K562 (cell line): Measurements from ENCODE around the gene ARMS2. TPM values are rescaled to one million over a fixed set of nuclear protein-coding genes. Genes with fewer than 3 reads are reported as not detected.

Experiments
- ATAC-seq: fragments of 200-7000 bp; cut with Tn5 transposase; 3 replicates; pipeline ENCODE4 v1.9.1; 2020; ENCODE audit warnings: moderate library complexity
- BruUV-seq: library from RNA; stranded (reverse); fragments of 400-500 nt; replicated peaks from 2 replicates; lab custom pipeline; 2021; lab: Mats Ljungman, UMichigan
- CTCF ChIA-PET: fragments of 300-600 bp; formaldehyde crosslinking; extraction: SDS; loops from one replicate; lab custom pipeline; 2021; ENCODE audit warnings: low intra/inter-chr PET ratio; lab: Yijun Ruan, JAX
- POLR2A ChIA-PET: fragments of 300-600, 350-650 bp; sonication (Branson Sonifier 250); formaldehyde crosslinking; extraction: SDS; loops from one replicate; lab custom pipeline; 2021; ENCODE audit warnings: antibody characterized with exemption, inconsistent platforms; lab: Yijun Ruan, JAX
- DNase-seq, 4 experiments: peaks; one replicate each; pipeline versions ENCODE4 v3.0.0 to v3.0.0-alpha.2; 2011 to 2018; ENCODE audit warnings: low spot score in 3 of 4, mixed read lengths in 3 of 4; ENCODE audit errors: extremely low read depth in 1 of 4
- FAIRE-seq: peaks from 2 replicates; lab custom pipeline; 2011; peaks lifted over from hg19 to GRCh38; lab: Jason Lieb, UNC
- H2AFZ ChIP-seq: 2 replicates; pipeline ENCODE4 v1.6.0; 2011; ENCODE audit warnings: low read depth, low read length, control low read depth, inconsistent platforms
- H3K27ac ChIP-seq: fragments of 200-600 bp; 3 replicates; pipeline ENCODE4 v1.8.0; 2011; ENCODE audit warnings: low read depth, mild to moderate bottlenecking, control low read depth, inconsistent platforms, low read length, moderate library complexity, mixed read lengths; ENCODE audit errors: extremely low read depth
- H3K27me3 ChIP-seq, 2 experiments: fragments of 300-600 bp in 1 of 2; 2 replicates in 1 of 2; 3 replicates in 1 of 2; pipeline versions ENCODE4 v1.6.0 to v1.8.0; 2011; ENCODE audit warnings: inconsistent platforms in 2 of 2, low read length in 2 of 2, mild to moderate bottlenecking in 1 of 2, mixed read lengths in 1 of 2, moderate library complexity in 1 of 2; ENCODE audit not compliant: control insufficient read depth in 2 of 2, insufficient read depth in 2 of 2
- H3K36me3 ChIP-seq: fragments of 300-600 bp; 3 replicates; pipeline ENCODE4 v1.8.0; 2011; ENCODE audit warnings: mild to moderate bottlenecking, low read length, inconsistent platforms; ENCODE audit not compliant: control insufficient read depth, insufficient read depth
- H3K4me1 ChIP-seq, 2 experiments: fragments of 200-600 bp in 1 of 2; replicated peaks in 1 of 2; 2 replicates in 1 of 2; 3 replicates in 1 of 2; pipeline versions ENCODE4 v1.5.1 to v1.8.0; 2011; ENCODE audit warnings: inconsistent platforms in 2 of 2, low read length in 2 of 2, mild to moderate bottlenecking in 1 of 2, mixed read lengths in 1 of 2, moderate library complexity in 1 of 2; ENCODE audit not compliant: control insufficient read depth in 2 of 2, insufficient read depth in 2 of 2
- H3K4me2 ChIP-seq: 2 replicates; pipeline ENCODE4 v1.6.1; 2011; ENCODE audit warnings: low read length, control low read depth, inconsistent platforms, mixed read lengths; ENCODE audit not compliant: insufficient read depth
- H3K4me3 ChIP-seq: fragments of 200-600 bp; sonication (generic), shearing (Covaris generic); 2 replicates; pipeline ENCODE4 v1.5.1; 2016; ENCODE audit warnings: control low read depth, inconsistent platforms
- H3K79me2 ChIP-seq: fragments of 200-600 bp; 3 replicates; pipeline ENCODE4 v1.8.0; 2011; ENCODE audit warnings: low read length, inconsistent platforms; ENCODE audit not compliant: control insufficient read depth, insufficient read depth
- H3K9ac ChIP-seq, 2 experiments: 2 replicates each; pipeline versions ENCODE4 v1.6.0 to v1.6.1; 2011; ENCODE audit warnings: low read depth in 2 of 2, low read length in 2 of 2, control low read depth in 1 of 2, inconsistent platforms in 1 of 2, mild to moderate bottlenecking in 1 of 2, mixed read lengths in 1 of 2; ENCODE audit not compliant: insufficient read depth in 1 of 2
- H3K9me1 ChIP-seq: one replicate; pipeline ENCODE4 v1.6.0; 2011; ENCODE audit warnings: inconsistent platforms, mild to moderate bottlenecking, low read length, moderate library complexity; ENCODE audit not compliant: control insufficient read depth, insufficient read depth
- H3K9me3 ChIP-seq: replicated peaks from 2 replicates; pipeline ENCODE4 v1.5.1; 2011; ENCODE audit warnings: low read depth, low read length, inconsistent platforms; ENCODE audit not compliant: control insufficient read depth, insufficient read depth
- H4K20me1 ChIP-seq: replicated peaks from 2 replicates; pipeline ENCODE4 v1.6.1; 2011; ENCODE audit warnings: low read length, inconsistent platforms, mixed read lengths; ENCODE audit not compliant: control insufficient read depth, insufficient read depth
- CBFB ChIP-seq: sonication (generic); formaldehyde crosslinking; IDR thresholded peaks from 2 replicates; pipeline ENCODE4 v1.4.0; 2020; ENCODE audit warnings: mild to moderate bottlenecking, missing genetic modification reagents
- CEBPB ChIP-seq: fragments of 450-650 bp; IDR thresholded peaks from 2 replicates; pipeline ENCODE4 v1.6.1; 2016; ENCODE audit warnings: missing genetic modification characterization, missing compliant biosample characterization
- CEBPG ChIP-seq, 3 experiments: fragments of 200-800 bp in 1 of 3; sonication (Bioruptor generic) in 1 of 3; sonication (generic) in 1 of 3; formaldehyde crosslinking in 1 of 3; IDR thresholded peaks in 2 of 3; conservative IDR thresholded peaks in 1 of 3; 2 replicates each; pipeline versions ENCODE4 v1.6.1 to v1.8.0; 2016 to 2022; ENCODE audit warnings: missing compliant biosample characterization in 2 of 3, missing genetic modification characterization in 2 of 3, mild to moderate bottlenecking in 1 of 3, missing genetic modification reagents in 1 of 3
- COPS2 ChIP-seq: fragments of 450-650 bp; conservative IDR thresholded peaks from 2 replicates; pipeline ENCODE4 v1.6.1; 2016; ENCODE audit warnings: mild to moderate bottlenecking, moderate library complexity
- FOSL1 ChIP-seq: fragments of 200-800 bp; sonication (Bioruptor generic); conservative IDR thresholded peaks from 2 replicates; pipeline ENCODE4 v1.6.1; 2016; ENCODE audit warnings: missing genetic modification characterization, missing compliant biosample characterization
- RAD21 ChIP-seq, 2 experiments: fragments of 250-450 bp in 1 of 2; fragments of 450-650 bp in 1 of 2; sonication (Bioruptor Pico) in 1 of 2; formaldehyde crosslinking in 1 of 2; IDR thresholded peaks in 1 of 2; conservative IDR thresholded peaks in 1 of 2; 2 replicates each; pipeline versions ENCODE4 v1.4.0 to v1.8.0; 2020 to 2022; ENCODE audit warnings: mild to moderate bottlenecking in 2 of 2, moderate library complexity in 1 of 2
- TAF1 ChIP-seq: IDR thresholded peaks from 2 replicates; pipeline ENCODE4 v1.6.1; 2011; ENCODE audit warnings: mild to moderate bottlenecking, low read length, moderate library complexity; ENCODE audit not compliant: insufficient read depth, control insufficient read depth, severe bottlenecking; ENCODE audit errors: extremely low read depth
- ZC3H4 ChIP-seq: sonication (generic); formaldehyde crosslinking; IDR thresholded peaks from 2 replicates; pipeline ENCODE4 v1.9.0; 2021; ENCODE audit warnings: missing genetic modification reagents, borderline replicate concordance
- WGBS: fragments of 100-300 bp; shearing (Covaris generic); methylation state at CpG from one replicate; pipeline ENCODE4 v1.1.6; 2016; ENCODE audit warnings: low coverage, mixed read lengths; ENCODE audit not compliant: insufficient coverage; ENCODE audit errors: missing lambda C conversion rate; 5-methylcytosine and 5-hydroxymethylcytosine counted together
- in situ Hi-C: fragments of 300-500 bp; cut with MboI; formaldehyde crosslinking; loops from 4 replicates; pipeline ENCODE4 v1.15.0; 2018; ENCODE audit warnings: inconsistent platforms, mixed read lengths
- intact Hi-C: fragments of 100-400 bp; cut with micrococcal nuclease; formaldehyde crosslinking; loops from 2 replicates; pipeline ENCODE4 v1.14.2; 2022
- polyA plus RNA-seq, 8 experiments: library from polyadenylated mRNA; depleted of rRNA in 4 of 8; stranded (reverse) in 5 of 8; unstranded in 3 of 8; fragments of >200 nt; fragmentation: Nextera tagmentation in 2 of 8; fragmentation: Illumina TruSeq in 1 of 8; extraction: Ambion mirVana in 2 of 8; extraction: Trizol in 1 of 8; gene quantifications; 2 replicates each; pipeline versions ENCODE4 v1.2.1 to v1.2.3, GENCODE V29; 2011 to 2014; ENCODE audit warnings: inconsistent platforms in 1 of 8, missing spikeins in 1 of 8
- total RNA-seq, 7 experiments: library from RNA; depleted of rRNA in 6 of 7; stranded (reverse); fragments of >200 nt in 6 of 7; fragmentation: Illumina TruSeq in 2 of 7; extraction: Trizol in 2 of 7; gene quantifications; 2 replicates each; pipeline versions ENCODE4 v1.2.1 to v1.2.3, GENCODE V29; 2011 to 2021; ENCODE audit warnings: low replicate concordance in 1 of 7
- TF ChIP-seq, protein P1 (sequence below): fragments of 450-650 bp; conservative IDR thresholded peaks from 2 replicates; pipeline ENCODE4 v1.6.1; 2016; ENCODE audit warnings: missing genetic modification characterization, low read depth, mild to moderate bottlenecking, missing compliant biosample characterization, moderate library complexity
- TF ChIP-seq, protein P2 (sequence below): sonication (generic); formaldehyde crosslinking; IDR thresholded peaks from 2 replicates; pipeline ENCODE4 v1.8.0; 2022; ENCODE audit warnings: mild to moderate bottlenecking, missing genetic modification reagents
- TF ChIP-seq, protein P3 (sequence below): sonication (generic); formaldehyde crosslinking; IDR thresholded peaks from 2 replicates; pipeline ENCODE4 v1.8.1; 2023; ENCODE audit warnings: mild to moderate bottlenecking, missing genetic modification reagents, moderate library complexity

Gene ARMS2
- total and polyA plus RNA-seq, 9 of the 15 experiments (the other 6 are each of a cell fraction or from before 2014, with no cell fraction given): not detected

DNA sequence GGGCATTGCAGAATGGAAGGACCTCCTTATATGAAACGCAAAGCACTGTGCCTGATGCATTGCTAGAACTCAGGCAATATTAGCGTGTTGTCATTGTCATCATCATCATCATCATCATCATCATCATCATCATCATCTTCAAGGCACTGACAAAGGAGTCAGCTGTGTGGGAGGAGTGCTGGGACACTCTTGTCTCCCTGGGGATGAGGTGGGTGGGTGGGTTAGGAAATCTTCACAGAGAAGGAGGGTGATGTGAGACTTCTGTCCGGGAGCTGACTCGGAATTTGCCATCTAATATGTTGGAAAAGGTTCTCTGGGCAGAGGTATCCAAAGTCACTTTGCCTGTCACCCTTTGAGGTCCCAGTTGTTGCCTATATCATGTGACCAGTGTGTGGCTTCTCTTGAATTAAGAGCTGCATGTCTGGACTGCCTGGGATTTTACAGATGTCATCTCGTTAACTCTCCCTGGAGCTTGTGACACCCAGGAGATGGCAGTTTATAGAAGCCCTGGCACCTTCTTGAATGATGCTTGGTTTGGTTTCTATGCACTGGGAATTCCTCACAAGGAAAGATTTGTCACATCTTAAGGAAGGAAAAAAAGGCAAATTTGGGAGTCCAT, 14.0 kb downstream of the ARMS2 start (continued):
- no peak for TF ChIP-seq ZC3H4 (CRISPR knock-in tag)
- TF ChIP-seq TAF1: no peak

DNA sequence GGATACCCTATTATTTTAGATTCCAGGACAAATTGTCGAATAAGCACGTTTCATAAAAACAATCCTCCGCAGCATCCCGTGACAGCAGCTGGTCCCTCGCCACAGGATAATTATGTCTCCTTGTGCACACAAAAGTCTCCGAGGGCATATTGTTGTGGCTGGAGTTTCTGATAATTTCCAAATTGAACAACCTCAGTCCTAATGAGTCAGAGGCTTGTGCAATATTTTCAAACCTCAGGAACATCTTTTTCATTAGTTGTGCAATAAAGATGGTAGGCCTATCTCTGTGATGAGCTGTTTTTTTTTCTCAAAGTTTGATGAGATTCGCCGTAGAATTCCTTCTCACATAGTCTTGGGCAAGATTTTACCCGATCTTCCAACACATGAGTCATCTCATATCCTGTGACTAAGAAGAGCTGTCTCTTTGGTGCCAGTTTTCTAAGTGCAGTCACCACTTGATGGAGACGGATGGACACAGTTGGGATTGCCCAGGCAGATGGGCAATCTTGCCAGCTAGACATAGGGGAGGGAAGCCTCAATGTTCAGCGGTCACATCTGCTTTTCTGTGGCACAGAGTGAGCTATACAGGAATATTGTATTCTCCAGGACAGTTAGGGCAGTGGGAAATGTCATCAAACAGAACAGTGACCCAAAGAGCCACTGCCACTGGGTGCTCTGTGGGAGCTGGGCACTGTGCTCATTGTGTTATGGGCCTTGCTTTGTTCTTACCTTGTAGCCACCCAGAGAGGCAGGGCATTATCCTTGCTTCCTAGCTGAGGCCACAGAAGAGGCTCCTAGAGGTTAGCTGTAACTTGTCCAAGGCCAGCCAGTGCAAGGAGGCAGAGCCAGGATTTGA, 14.7 kb downstream of the ARMS2 start:
- H3K36me3 ChIP-seq: no peaks in the 10 kb centered on the region
- CTCF ChIA-PET: no interaction called here
- TF ChIP-seq, protein P1, sequence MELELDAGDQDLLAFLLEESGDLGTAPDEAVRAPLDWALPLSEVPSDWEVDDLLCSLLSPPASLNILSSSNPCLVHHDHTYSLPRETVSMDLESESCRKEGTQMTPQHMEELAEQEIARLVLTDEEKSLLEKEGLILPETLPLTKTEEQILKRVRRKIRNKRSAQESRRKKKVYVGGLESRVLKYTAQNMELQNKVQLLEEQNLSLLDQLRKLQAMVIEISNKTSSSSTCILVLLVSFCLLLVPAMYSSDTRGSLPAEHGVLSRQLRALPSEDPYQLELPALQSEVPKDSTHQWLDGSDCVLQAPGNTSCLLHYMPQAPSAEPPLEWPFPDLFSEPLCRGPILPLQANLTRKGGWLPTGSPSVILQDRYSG: no peak
- TF ChIP-seq, protein P2, sequence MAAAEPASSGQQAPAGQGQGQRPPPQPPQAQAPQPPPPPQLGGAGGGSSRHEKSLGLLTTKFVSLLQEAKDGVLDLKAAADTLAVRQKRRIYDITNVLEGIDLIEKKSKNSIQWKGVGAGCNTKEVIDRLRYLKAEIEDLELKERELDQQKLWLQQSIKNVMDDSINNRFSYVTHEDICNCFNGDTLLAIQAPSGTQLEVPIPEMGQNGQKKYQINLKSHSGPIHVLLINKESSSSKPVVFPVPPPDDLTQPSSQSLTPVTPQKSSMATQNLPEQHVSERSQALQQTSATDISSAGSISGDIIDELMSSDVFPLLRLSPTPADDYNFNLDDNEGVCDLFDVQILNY (CRISPR knock-in tag): no peak
- 0 out of 2 replicates have a peak, but pooled peaks have one; percentile 21 for TF ChIP-seq FOSL1 (tag)
- no peak for TF ChIP-seq COPS2
- TF ChIP-seq, protein P3, sequence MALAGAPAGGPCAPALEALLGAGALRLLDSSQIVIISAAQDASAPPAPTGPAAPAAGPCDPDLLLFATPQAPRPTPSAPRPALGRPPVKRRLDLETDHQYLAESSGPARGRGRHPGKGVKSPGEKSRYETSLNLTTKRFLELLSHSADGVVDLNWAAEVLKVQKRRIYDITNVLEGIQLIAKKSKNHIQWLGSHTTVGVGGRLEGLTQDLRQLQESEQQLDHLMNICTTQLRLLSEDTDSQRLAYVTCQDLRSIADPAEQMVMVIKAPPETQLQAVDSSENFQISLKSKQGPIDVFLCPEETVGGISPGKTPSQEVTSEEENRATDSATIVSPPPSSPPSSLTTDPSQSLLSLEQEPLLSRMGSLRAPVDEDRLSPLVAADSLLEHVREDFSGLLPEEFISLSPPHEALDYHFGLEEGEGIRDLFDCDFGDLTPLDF (CRISPR knock-in tag): no peak
- 0 out of 2 replicates have a peak, but pooled peaks have one; percentile 29 for TF ChIP-seq CEBPB (tag)
- no peak for TF ChIP-seq CEBPG (CRISPR knock-in tag; IDR thresholded peaks at IDR 0.05)
- peak in 1 of 2 experiments; percentile 80; a peak in 2 of 4 replicates for TF ChIP-seq CEBPG (tag; conservative IDR thresholded peaks at IDR 0.05 in 1 of 2, IDR thresholded peaks at IDR 0.05 in 1 of 2)
- TF ChIP-seq RAD21 (CRISPR knock-in tag; conservative IDR thresholded peaks at IDR 0.05 in 1 of 2, IDR thresholded peaks at IDR 0.05 in 1 of 2): no peak
- TF ChIP-seq CBFB (CRISPR knock-in tag): no peak
- TF ChIP-seq, all 486 proteins: peak for 3
- H3K9ac ChIP-seq: no peak overlapping the region
- POLR2A ChIA-PET: interaction anchor here (0.7 to 1.2 kb wide), 2 partner anchors 11 to 12 kb away, joined by 3 to 5 read pairs; no protein-coding TSS in a partner anchor
- 0% methylated on average over 10 of the region's 11 CpGs for WGBS
- intact Hi-C loops (no loop called here), in situ Hi-C loops (no loop called here)
- H3K27ac ChIP-seq: no peak overlapping the region
- H3K4me1 ChIP-seq: no peaks in the 10 kb centered on the region
- no peak for ATAC-seq
- BruUV-seq: no TSS peak
- H3K4me2 ChIP-seq: no peak overlapping the region
- H4K20me1 ChIP-seq: no peaks in the 10 kb centered on the region
- H3K9me1 ChIP-seq: no peaks in the 10 kb centered on the region
- no peaks in the 10 kb centered on the region for H3K79me2 ChIP-seq
- H3K4me3 ChIP-seq: no peak overlapping the region
- H3K27me3 ChIP-seq: peaks cover 0 to 20% of the 10 kb centered on the region in 2 experiments; a peak in 2 of 5 replicates
- no peak for FAIRE-seq
- no peak for DNase-seq
- H2AFZ ChIP-seq: no peak overlapping the region
- H3K9me3 ChIP-seq: no peaks in the 10 kb centered on the region
